ENCODE results near the gene ADAMTS3. TPM values are rescaled to one million over a fixed set of nuclear protein-coding genes. Genes with fewer than 3 reads are reported as not detected.

ADAMTS3 gene
- total and polyA plus RNA-seq, 8 donors = 3.0 to 8.9 (median 7.4) TPM

GRCh38 chr4:72564789-72565188 is 4.2 kb downstream of the ADAMTS3 start:
- intact Hi-C loops (cut with DNase I) = no loop called here
- H3K4me1 ChIP-seq = peaks cover 5 to 13% of the 10 kb centered on the region in 2 donors
- no peak overlapping the region for H3K27ac ChIP-seq
- H3K4me3 ChIP-seq = no peak overlapping the region
- no peak for ATAC-seq
- peaks cover 0 to 27% of the 10 kb centered on the region in 2 donors for H3K27me3 ChIP-seq
- no peaks in the 10 kb centered on the region for H3K36me3 ChIP-seq
- H3K9me3 ChIP-seq = no peaks in the 10 kb centered on the region
- TF ChIP-seq, protein P1, sequence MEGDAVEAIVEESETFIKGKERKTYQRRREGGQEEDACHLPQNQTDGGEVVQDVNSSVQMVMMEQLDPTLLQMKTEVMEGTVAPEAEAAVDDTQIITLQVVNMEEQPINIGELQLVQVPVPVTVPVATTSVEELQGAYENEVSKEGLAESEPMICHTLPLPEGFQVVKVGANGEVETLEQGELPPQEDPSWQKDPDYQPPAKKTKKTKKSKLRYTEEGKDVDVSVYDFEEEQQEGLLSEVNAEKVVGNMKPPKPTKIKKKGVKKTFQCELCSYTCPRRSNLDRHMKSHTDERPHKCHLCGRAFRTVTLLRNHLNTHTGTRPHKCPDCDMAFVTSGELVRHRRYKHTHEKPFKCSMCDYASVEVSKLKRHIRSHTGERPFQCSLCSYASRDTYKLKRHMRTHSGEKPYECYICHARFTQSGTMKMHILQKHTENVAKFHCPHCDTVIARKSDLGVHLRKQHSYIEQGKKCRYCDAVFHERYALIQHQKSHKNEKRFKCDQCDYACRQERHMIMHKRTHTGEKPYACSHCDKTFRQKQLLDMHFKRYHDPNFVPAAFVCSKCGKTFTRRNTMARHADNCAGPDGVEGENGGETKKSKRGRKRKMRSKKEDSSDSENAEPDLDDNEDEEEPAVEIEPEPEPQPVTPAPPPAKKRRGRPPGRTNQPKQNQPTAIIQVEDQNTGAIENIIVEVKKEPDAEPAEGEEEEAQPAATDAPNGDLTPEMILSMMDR (IDR thresholded peaks at IDR 0.05) = no peak
- no peak for DNase-seq

GRCh38 chr4:72564184-72564583 is 4.8 kb downstream of the ADAMTS3 start:
- ATAC-seq (no peak), DNase-seq (no peak)
- no peak overlapping the region for H3K27ac ChIP-seq
- TF ChIP-seq, protein P1 (IDR thresholded peaks at IDR 0.05) = no peak
- H3K9me3 ChIP-seq = no peaks in the 10 kb centered on the region
- peaks cover 5 to 7% of the 10 kb centered on the region in 2 donors for H3K4me1 ChIP-seq
- H3K36me3 ChIP-seq = no peaks in the 10 kb centered on the region
- peaks cover 0 to 21% of the 10 kb centered on the region in 2 donors for H3K27me3 ChIP-seq
- intact Hi-C loops (cut with DNase I) = no loop called here
- H3K4me3 ChIP-seq = no peak overlapping the region

- no peaks in the 10 kb centered on the region for H3K27me3 ChIP-seq
- ATAC-seq = no peak
- H3K27ac ChIP-seq = no peak overlapping the region
- no peaks in the 10 kb centered on the region for H3K9me3 ChIP-seq
- intact Hi-C loops (cut with DNase I) = no loop called here
- H3K4me3 ChIP-seq = no peak overlapping the region
- DNase-seq = no peak
- no peaks in the 10 kb centered on the region for H3K36me3 ChIP-seq
- TF ChIP-seq, protein P1 (IDR thresholded peaks at IDR 0.05) = no peak
- H3K4me1 ChIP-seq = no peaks in the 10 kb centered on the region
Measured at GRCh38 chr4:72558655-72559054, 10.4 kb downstream of the ADAMTS3 start.

GRCh38 chr4:72557021-72557420 is 12.0 kb downstream of the ADAMTS3 start:
- H3K27ac ChIP-seq = no peak overlapping the region
- peak in 2 of 4 donors; percentile 66 to 67 for DNase-seq

GRCh38 chr4:72555377-72555831 is 13.6 kb downstream of the ADAMTS3 start:
- Histone ChIP-seq H3K4me3 (no peak overlapping the region), H3K36me3 (no peaks in the 10 kb centered on the region), H3K4me1 (no peaks in the 10 kb centered on the region), H3K27me3 (no peaks in the 10 kb centered on the region), H3K9me3 (no peaks in the 10 kb centered on the region), H3K27ac (no peak overlapping the region)
- TF ChIP-seq, protein P1 (IDR thresholded peaks at IDR 0.05) = no peak
- intact Hi-C loops (cut with DNase I) = no loop called here
- DNase-seq (no peak), ATAC-seq (no peak)

More at GRCh38 chr4:72557021-72557420, 12.0 kb downstream of the ADAMTS3 start:
- no peak for ATAC-seq
- intact Hi-C loops (cut with DNase I) = no loop called here
- Histone ChIP-seq H3K9me3 (no peaks in the 10 kb centered on the region), H3K4me3 (no peak overlapping the region), H3K36me3 (no peaks in the 10 kb centered on the region), H3K27me3 (no peaks in the 10 kb centered on the region), H3K4me1 (no peaks in the 10 kb centered on the region)
- TF ChIP-seq, protein P1 (IDR thresholded peaks at IDR 0.05) = no peak
